Activated CD8-positive, alpha-beta memory T cell treated with anti-CD3 and anti-CD28 coated beads, Interleukin-2, amount 50 U/mL, for 4 hours (primary cell): ENCODE data around the gene FAM163A.

ENCODE experiments used
- DNase-seq: peaks from one replicate; pipeline ENCODE4 v3.0.0-alpha.2; 2020

Gene FAM163A

DNA sequence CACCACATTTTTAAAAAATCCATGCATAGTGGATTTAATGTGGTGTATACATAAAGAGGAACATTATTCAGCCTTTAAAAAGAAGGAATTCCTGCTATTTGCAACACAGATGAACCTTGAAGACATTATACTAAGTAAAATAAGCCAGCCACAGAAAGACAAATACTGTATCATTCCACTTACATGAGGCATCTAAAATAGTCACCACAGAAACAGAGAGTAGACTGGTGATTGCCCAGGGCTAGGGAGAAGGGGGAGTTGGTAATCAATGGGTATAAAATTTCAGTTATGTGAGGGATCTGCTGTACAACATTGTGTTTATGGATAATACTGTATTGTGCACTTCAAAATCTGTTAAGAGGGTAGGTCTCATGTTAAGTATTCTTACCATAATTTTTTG lies 10.0 kb downstream of the FAM163A start:
- no peak for DNase-seq

- no peak for DNase-seq
Measured at GRCh38 chr1:179754041-179754624, 11.0 kb downstream of the FAM163A start.

DNA sequence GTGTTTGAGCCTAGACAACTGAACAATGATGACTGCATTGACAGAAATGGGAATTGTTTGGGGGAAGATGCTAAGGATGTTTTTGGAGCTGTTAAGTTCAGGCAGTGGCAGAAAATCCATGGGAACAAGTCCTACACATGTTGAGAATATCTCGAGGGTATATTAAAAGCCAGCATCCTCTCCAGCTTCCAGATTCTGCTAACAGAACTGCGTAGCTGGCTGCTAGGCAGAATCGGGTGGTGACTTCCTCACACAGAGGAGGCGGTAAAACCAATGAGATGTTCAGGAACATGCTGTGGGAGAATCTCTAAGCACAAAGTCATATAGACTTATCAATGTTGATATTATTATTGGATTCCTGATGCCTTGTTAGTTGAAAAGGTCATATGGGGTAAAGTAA lies 14.8 kb downstream of the FAM163A start:
- DNase-seq = no peak

DNA sequence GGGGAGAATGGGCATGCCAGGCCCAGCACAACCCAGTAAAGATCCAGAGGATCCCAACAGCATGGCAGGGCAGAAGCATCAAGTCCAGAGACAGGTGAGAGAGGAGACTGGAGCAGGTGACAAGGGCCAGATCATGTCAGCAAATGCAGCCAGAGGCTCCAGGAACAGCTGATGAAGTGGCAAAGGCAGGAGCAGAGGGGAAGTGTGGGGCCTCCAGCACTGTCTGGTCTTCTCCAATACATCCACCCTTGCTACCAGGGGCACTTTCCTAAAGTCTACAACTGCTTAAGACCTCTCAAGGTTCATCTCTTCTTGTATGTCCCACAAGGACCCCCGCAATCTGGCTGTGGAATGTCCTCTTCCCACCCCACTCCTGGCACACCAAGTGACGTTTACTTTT lies 17.4 kb downstream of the FAM163A start:
- no peak for DNase-seq

- no peak for DNase-seq
Measured at GRCh38 chr1:179761296-179761695, 18.2 kb downstream of the FAM163A start.

DNA sequence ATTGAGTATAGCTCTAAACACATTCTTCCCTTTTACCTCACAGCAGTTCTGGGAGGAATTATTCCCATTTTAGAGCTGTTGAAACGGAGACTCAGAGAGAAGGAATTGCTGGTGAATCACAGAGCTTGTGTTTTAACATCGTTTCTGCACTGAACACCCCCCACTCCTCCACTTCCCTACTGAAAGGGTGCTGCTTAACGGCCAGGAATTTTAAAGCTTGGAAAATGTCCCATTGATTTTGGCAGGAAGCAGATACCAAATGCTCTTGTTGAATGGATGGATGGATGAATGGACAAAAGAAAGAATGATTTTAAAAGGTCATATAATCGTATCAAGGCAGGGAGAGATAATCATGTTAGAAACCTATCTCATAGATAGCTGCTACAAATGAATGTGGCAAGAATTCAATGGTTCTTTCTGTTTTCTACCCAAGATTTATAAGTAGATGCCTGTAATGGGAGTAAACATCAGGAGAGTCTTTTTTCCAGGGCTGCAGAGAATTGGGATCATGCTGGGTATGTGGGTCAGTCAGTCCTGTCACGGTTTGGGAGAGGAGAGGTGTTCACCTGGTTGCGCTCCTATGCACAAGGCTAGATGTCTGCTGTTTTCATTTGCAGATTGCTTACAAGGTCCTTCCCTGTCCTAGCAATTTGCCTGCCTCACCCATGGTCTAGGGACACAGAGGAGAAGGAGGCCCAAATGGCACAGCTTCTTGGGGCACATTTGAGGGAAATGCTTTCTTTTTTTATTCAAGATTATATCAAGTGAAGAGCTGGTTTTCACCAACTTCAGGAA lies 19.0 kb downstream of the FAM163A start:
- no peak for DNase-seq

DNA sequence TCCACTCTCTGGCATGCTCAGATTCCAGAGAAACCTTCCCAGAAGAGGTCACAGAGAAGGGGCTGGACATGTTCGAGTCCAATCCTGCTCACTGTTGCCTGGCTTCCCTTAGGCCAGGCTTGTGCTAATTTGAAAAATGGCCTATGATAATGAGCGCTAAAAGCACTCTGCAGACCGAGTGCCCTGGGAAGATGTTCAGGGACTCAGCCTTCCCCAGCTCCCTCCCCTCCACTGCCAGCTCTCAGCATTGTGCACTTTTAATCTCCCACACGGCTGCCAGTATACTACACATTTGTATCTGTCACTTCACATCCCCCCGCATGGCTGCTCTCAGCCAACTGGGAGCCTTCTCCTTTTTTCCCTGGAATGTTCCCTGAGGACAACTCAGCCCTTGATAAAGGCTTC lies 24.1 kb downstream of the FAM163A start:
- no peak for DNase-seq

GRCh38 chr1:179767996-179768395 lies 24.9 kb downstream of the FAM163A start:
- DNase-seq = no peak

DNA sequence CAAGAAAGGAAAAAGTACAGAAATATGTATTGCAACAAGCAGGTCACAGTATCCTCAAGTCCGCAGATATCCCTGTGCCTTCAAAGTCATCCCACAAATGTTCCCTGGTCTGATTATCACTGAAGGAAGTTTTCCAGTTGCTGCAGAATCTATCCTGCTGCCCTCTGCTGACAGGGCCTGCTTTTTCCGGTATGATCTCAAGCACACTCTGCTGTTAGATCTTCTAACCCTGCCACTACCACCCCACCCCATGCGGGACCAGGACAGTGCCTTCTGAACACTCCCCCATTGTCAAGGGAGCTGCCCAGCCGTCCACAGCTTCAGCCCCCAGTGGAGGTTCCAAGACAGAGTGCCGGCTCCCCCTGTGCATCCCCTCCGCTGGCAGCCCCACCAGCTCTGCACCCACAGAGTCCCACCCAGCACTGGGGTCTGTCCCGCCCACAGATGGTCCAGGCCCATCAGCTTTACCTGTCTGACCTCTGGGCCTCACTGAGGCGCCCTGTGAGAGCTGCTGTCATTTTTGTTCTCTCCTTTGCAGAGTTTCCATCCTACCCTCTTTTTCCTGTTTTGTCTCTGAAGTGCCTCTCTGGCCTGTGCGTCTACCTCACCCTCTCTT lies 27.9 kb downstream of the FAM163A start:
- no peak for DNase-seq

- no peak for DNase-seq
Measured at GRCh38 chr1:179773264-179773663, 30.2 kb downstream of the FAM163A start.

DNA sequence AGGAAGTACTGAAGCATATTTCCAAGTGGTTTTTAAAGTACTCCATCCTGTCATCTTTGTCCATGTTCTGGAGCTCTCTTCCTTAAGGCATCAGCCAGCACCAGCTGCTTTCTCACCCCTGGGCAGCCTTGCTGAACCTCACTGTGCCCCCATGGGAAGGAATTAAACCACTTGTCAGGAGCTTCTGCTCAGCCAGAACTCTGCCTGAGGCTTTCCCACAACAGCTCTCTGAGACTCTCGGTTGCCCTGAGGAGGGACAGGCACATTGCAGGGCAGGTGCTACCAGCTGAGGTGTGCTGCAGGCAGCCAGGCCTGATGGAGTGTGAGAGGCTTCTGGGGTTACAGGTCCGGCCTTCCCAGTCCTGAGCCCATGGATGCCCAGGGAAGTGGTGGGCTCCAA lies 30.9 kb downstream of the FAM163A start:
- DNase-seq = no peak

DNA sequence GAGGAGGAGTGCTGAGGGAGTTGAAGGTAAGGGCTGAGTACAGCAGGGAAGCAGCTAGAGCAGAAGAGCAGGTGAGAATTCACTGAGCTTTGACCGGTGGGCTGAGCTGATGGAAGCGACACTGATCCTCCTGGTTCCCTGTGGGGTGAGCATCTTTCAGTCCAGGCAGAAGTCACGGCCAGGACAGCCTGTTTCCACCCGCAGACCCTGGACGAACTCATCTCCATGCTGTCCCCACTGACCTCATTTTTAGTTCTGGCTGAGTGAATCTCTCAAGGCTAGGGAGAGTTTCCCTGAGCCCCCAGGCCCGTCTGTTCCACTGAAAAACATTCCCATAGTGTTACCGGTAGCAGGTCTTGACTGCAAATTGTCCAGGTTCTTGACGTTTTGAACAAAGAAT lies 31.5 kb downstream of the FAM163A start:
- no peak for DNase-seq

GRCh38 chr1:179775009-179775408 lies 31.9 kb downstream of the FAM163A start:
- DNase-seq = no peak

- DNase-seq = no peak
Measured at GRCh38 chr1:179776831-179777230, 33.7 kb downstream of the FAM163A start.

GRCh38 chr1:179777731-179778130 lies 34.6 kb downstream of the FAM163A start:
- no peak for DNase-seq

- DNase-seq = no peak
Measured at GRCh38 chr1:179779645-179780272, 36.7 kb downstream of the FAM163A start.

DNA sequence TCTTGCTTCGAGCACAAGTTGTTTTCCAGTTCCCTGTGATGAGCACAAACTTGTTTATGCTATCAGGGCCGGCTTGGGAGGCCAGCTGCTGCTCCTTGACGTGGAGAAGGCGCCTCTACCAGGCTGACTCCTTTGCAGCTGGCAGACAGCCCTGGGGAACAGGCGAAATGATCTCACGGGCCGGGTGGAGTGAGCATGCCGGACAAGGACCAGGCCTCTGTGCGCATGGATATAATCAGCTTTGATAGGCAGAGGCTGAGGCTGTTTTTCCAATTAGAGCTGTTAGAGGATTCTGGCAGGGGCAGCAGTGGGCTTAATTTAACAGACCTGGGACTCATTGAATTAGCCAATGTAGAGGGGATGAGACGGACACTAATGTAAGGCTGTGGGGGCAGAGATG lies 38.9 kb downstream of the FAM163A start:
- DNase-seq = no peak

DNA sequence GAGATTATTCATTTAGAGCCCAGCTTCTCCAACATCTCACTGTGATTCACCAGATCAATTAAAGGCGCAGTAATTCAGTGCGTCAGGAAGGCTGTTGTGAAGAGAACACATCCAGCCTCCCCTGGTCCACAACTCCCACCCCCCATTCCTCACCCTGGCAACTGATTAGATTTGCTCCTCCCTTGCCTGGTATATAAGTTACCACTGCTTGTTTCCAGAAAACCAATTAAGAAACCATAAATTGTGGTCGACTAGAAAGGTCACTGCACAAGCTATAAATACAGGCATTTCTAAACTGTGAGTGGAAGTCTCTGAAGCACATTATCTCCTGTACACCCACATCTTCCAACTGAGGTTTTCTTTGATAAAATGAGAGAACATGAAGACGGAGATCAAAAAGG lies 41.9 kb downstream of the FAM163A start:
- DNase-seq = no peak

DNA sequence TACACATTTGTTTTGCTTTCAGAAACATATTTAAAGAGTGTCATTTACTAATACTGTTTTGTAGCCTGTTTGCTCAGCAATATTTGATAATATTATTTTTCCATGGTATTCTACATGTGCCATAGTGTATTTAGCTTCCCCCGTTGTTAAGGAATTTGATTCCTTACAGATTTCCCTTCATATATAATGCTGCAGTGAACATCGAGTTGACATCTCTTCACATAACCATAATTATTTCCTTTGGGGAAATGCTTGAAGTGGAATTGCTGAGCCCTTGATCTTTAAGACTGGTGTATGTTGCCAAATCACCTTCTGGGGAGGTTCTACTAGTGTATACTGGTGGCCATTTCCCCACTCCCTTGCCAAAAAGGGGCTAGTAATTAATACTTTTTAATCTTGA lies 42.6 kb downstream of the FAM163A start:
- no peak for DNase-seq

DNA sequence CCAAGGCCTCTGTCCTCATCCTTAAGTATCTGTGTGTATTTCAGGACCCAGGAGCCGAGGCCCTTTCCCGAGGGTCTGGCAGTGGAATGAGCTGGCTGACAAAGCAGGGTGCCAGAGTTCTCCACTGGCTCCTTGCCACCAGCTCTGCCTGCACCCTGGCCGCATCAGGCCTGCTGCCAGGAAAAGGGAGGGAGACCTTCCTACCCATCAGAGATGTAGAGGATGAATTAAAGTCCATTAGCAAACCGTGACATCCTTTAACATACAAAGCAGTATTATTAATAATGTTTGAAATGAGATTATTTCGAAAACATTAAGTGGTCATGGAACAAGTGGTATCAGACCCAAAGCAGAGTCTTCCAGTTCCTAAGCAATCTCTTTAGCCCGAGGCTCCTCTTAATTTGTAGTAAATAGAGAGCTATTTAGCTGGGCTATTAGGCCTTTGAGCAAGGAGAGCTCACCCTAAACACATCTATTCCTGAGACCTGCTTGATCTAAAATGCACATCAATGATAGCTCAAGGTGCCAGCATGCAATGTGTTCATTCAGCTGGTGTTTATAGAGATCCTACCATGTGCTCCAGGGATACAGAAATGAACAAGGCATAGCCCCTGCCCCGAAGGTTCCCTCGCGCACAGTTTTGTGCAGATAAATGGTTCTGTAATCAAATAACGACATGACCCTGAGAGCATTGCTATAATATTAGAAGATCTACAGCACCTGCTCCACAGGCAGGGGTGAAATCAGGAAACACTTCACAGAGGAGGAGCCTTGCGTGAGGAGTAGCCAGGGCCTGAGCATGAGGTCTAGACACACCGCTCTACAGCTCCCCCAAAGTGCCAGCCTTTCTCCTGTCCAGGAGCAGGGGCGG lies 44.0 kb downstream of the FAM163A start:
- no peak for DNase-seq

- DNase-seq = no peak
Measured at GRCh38 chr1:179788259-179788658, 45.2 kb downstream of the FAM163A start.

- no peak for DNase-seq
Measured at GRCh38 chr1:179793281-179793680, 50.2 kb downstream of the FAM163A start.

- no peak for DNase-seq
Measured at GRCh38 chr1:179794146-179794545, 51.1 kb downstream of the FAM163A start.
